Measurements from ENCODE around the gene SLC35F4.

The SLC35F4 gene

GRCh38 chr14:57848353-57848752, 17.5 kb downstream of the SLC35F4 start:
- no peak for DNase-seq (ENCODE audit: low read depth in 2 of 2)

- DNase-seq (ENCODE audit: low read depth in 2 of 2), result no peak
These were observed 18.2 kb downstream of the SLC35F4 start for GRCh38 chr14:57847706-57848105.

DNA sequence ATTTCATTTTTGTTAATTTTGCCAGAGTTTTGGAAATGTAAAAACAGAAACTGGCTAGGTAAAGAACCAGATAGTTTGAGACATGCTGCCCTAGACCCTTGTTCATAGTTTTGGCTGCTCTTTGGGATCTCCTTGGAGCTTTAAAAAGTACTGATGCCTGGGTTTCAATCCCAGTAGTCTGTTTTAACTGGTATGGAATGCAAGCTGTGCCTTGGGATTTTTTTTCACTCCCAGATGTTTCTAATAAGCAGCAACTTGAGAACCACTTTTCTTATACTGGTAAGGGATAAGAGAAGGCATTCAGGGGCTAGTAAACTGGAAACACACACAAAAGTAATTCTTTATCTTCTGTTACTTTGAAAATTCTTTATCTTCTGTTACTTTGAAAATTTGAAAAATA, 18.8 kb downstream of the SLC35F4 start:
- no peak for DNase-seq (ENCODE audit: low read depth in 2 of 2)

DNA sequence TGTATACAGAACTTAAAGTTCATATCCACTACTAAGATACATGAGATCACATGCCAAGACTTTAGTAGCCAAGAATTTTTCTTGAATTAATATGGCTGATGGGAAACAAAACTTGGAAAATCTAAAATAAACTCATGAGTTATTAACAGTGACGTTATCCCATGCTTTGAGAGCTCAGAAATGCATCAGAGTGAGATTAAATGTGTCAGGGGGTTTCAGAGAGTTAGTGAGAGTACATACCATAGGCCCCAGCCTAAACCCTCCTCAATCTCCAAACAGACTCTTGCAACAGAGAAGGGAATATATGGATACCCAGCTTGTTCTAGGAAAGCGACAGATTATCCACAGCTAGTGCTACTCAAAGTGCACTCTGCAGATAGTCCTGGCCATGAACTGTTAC, 19.3 kb downstream of the SLC35F4 start:
- DNase-seq (ENCODE audit: low read depth in 2 of 2), result no peak

DNA sequence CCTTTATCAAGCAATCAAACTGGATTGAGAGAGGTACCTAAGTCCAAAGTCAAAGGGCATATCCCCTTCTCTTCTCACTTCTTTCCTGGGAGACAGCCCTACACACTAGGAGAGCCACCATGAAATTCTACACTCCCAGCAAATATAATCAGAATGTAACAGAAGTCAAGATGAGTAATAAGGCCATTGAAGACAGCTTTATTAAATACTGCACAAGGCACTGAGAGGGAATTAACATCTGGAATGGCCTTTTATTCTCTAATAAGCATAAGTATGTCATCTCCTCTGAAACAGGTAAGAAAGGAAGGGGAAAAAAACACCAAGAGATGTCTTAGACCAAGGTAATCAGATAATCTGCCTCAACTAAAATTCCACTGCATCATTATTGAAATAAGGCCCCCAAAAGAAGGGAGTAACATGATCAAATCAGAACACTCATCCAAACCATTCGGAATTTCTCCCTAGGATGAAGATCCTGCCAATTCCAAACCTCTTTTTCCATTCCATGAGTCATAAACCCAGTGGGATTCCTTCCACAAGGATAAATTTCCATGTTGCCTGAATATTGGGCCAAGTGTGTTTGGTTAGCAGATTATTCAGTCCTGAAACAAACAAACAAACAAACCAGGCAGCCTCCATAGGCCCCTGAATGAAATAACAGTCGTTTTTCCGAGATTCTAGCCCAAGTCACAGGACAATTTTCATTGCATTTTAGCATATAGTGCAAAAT, 19.9 kb downstream of the SLC35F4 start:
- DNase-seq (ENCODE audit: low read depth in 2 of 2), result no peak

- no peak for DNase-seq (ENCODE audit: low read depth in 2 of 2)
These were observed 20.6 kb downstream of the SLC35F4 start for GRCh38 chr14:57845316-57845715.

GRCh38 chr14:57837267-57837666, 28.6 kb downstream of the SLC35F4 start:
- no peak for DNase-seq (ENCODE audit: low read depth in 2 of 2)

DNA sequence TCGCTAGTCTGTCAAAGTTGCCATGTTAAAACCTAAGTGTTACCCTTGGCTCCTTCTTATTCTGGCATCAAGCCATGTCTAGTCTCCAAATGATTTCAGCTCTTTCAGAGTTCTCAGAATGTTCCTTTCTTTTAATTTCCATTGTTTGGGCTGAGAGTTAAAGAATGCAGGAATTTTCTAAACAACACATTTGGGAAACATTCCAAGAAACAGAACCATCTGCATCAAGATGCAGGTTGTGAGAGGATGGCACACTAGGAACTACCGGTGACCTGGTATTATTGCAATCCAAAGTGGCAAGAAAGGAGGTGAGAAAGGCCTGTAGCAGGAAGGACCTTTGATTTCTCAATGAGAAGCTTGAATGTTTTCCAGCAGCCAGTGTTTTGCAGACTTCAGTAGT, 30.1 kb downstream of the SLC35F4 start:
- no peak for DNase-seq (ENCODE audit: low read depth in 2 of 2)

GRCh38 chr14:57834961-57835360, 30.9 kb downstream of the SLC35F4 start:
- no peak for DNase-seq (ENCODE audit: low read depth in 2 of 2)

DNA sequence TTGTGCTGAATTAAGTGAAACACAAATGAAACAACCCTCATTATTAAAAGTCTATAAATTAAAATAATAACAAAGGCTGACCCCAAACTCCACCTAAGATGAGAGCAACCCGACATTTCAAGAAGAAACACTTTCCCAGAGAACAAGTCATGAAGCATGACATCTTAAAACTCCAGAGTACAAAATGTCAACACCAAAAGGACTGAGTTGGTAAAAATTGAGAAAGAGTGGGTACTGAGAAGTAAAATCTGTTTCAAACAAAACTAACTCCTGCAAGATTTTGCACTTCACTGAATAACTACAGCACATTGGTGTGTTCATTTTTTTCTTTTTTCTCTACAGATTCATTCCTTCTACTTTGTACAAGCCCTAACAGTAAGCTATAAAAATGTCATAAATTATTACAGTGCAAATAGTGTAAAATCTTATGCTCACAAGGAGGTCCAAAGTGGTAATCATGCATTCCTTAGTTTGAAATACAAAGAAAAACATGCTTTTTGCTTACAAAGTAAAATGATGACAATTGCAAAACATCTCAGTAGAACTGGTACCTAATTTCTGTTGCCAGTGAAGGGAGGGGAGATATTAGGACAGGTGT, 31.8 kb downstream of the SLC35F4 start:
- DNase-seq (ENCODE audit: low read depth in 2 of 2), result no peak

GRCh38 chr14:57833323-57833722, 32.6 kb downstream of the SLC35F4 start:
- no peak for DNase-seq (ENCODE audit: low read depth in 2 of 2)

- no peak for DNase-seq (ENCODE audit: low read depth in 2 of 2)
These were observed 33.9 kb downstream of the SLC35F4 start for GRCh38 chr14:57831981-57832380.

DNA sequence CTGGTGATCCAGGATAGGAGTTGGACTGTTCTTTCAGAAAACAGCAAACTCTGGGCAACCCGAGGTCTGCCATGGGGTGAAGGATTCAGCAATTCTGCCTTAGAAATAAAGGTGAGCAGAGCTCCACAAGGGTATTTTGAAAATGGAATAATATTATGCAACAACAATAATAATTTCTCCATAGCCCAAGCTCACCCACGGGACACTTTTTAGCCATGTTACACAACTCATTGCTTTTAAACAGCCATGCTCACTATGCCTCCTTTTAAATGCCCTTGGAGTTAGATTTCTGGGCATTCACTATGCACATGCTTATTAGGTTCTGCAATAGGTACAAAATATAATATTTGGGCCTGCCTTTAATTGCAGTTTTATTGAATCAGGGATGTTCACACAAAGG, 37.2 kb downstream of the SLC35F4 start:
- DNase-seq (ENCODE audit: low read depth in 2 of 2), result no peak

- DNase-seq (ENCODE audit: low read depth in 2 of 2), result no peak
These were observed 42.8 kb downstream of the SLC35F4 start for GRCh38 chr14:57823015-57823660.

- DNase-seq (ENCODE audit: low read depth in 2 of 2), result no peak
These were observed 43.8 kb downstream of the SLC35F4 start for GRCh38 chr14:57822081-57822480.

DNA sequence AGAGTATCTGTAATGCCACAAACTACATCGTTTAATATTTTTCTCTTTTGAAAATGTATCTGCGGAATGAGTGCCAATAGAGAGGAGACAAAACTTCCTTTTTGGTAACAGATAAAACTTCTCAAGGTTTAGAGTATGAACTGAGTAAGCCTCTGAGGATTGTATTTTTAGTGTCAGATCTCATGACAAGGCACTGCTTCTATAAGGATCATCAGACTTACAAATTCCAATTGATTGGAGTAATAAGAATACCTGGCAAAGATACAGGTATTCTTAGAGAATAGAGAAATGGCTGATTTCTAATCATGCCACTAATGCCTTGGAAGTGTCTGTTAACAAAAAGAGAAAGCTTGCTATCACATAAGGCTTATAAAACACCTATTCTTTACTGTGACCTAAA, 45.3 kb downstream of the SLC35F4 start:
- no peak for DNase-seq (ENCODE audit: low read depth in 2 of 2)

GRCh38 chr14:57818511-57818910, 47.4 kb downstream of the SLC35F4 start:
- no peak for DNase-seq (ENCODE audit: low read depth in 2 of 2)

- no peak for DNase-seq (ENCODE audit: low read depth in 2 of 2)
These were observed 49.2 kb downstream of the SLC35F4 start for GRCh38 chr14:57816568-57817284.

DNA sequence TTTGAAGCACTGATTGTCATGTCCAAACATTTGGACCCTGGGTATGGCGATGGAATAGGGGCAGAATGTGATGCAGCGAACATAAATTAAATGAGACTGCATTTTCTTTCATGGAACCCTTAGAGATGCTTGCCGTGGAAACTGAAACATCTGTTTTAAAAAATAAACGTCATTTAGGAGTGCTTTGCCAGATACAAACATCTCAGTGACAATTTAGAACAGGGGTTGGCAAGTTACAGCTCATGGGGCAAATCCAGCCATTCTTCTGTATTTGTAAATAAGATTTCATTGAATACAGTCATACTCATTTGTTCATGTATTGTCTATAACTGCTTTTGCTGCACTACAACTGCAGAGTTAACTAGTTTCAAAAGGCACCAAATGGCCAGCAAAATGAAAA, 51.2 kb downstream of the SLC35F4 start:
- DNase-seq (ENCODE audit: low read depth in 2 of 2), result no peak

GRCh38 chr14:57812741-57813140, 53.2 kb downstream of the SLC35F4 start:
- no peak for DNase-seq (ENCODE audit: low read depth in 2 of 2)

GRCh38 chr14:57811998-57812546, 53.8 kb downstream of the SLC35F4 start:
- no peak for DNase-seq (ENCODE audit: low read depth in 2 of 2)

DNA sequence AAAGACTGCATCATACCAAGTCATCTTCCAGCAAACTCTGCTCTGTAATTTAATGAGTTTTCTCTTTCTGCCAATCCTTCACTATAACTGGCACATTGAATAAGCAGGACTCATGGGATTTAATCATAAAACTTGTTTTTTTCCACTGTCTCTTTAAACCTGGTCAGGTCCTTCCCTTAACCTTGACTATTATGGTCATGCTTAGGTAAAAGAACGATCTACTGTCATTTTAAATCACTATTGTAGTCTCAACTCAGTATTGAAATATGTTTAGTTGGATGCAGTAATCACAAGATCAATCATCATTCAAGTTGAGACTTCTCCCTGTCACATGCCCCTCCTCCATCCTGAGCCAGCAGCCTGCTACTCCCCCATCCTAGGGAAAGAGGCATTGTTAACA, 56.1 kb downstream of the SLC35F4 start:
- no peak for DNase-seq (ENCODE audit: low read depth in 2 of 2)
